ENCODE results near the gene ARMC2.

- TF ChIP-seq RNF2 (IDR thresholded peaks at IDR 0.05; ENCODE audit: borderline replicate concordance, low read depth, low read length, missing control alignments, poor library complexity, severe bottlenecking) (no peak), ZNF274 (IDR thresholded peaks at IDR 0.05; ENCODE audit: borderline replicate concordance, extremely low read depth, low read length) (no peak), RXRA (IDR thresholded peaks at IDR 0.05; ENCODE audit: insufficient read depth, low read depth, low read length) (no peak), CTCF (IDR thresholded peaks at IDR 0.05; ENCODE audit: control extremely low read depth in 1 of 3, insufficient read depth in 1 of 3, low read depth in 1 of 3, low read length in 3 of 3) (no peak), TAF1 (IDR thresholded peaks at IDR 0.05; ENCODE audit: low read depth, low read length) (no peak)
These were observed 165.6 kb downstream of the ARMC2 start for GRCh38 chr6:109013656-109014305.

Measured in H1 (cell line).